Measurements from ENCODE around the gene C1RL.

C1RL gene

GRCh38 chr12:7144414-7145120 lies 35.6 kb upstream of the C1RL start:
- peak; percentile 43 for DNase-seq (ENCODE audit: low read depth)
- TF ChIP-seq, protein P1, sequence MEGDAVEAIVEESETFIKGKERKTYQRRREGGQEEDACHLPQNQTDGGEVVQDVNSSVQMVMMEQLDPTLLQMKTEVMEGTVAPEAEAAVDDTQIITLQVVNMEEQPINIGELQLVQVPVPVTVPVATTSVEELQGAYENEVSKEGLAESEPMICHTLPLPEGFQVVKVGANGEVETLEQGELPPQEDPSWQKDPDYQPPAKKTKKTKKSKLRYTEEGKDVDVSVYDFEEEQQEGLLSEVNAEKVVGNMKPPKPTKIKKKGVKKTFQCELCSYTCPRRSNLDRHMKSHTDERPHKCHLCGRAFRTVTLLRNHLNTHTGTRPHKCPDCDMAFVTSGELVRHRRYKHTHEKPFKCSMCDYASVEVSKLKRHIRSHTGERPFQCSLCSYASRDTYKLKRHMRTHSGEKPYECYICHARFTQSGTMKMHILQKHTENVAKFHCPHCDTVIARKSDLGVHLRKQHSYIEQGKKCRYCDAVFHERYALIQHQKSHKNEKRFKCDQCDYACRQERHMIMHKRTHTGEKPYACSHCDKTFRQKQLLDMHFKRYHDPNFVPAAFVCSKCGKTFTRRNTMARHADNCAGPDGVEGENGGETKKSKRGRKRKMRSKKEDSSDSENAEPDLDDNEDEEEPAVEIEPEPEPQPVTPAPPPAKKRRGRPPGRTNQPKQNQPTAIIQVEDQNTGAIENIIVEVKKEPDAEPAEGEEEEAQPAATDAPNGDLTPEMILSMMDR (IDR thresholded peaks at IDR 0.05; ENCODE audit: insufficient read depth, low read depth, low read length, missing control alignments) = peak; percentile 53
- no peak overlapping the region for H3K4me3 ChIP-seq (ENCODE audit: low read length)

DNA sequence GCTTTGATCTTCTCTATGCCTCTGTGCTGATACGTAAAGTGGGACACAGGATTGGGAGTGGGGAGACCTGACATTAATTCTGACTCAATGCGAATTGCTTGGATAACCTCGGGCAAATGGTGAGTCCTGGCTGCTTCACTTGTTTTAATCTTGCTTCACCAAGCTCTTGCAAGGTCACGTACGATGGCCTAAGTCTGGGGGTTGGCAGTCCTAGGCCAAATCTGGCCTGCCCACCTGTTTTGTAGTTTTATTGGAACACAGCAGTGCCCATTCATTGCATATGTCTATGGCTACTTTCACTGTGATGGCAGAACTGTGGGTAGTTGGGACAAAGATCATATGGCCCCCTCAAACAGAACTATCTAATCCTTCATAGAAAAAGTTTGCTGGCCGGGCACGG lies 34.5 kb upstream of the C1RL start:
- TF ChIP-seq, protein P1 (IDR thresholded peaks at IDR 0.05; ENCODE audit: insufficient read depth, low read depth, low read length, missing control alignments) = no peak
- no peak overlapping the region for H3K4me3 ChIP-seq (ENCODE audit: low read length)
- DNase-seq (ENCODE audit: low read depth) = no peak

DNA sequence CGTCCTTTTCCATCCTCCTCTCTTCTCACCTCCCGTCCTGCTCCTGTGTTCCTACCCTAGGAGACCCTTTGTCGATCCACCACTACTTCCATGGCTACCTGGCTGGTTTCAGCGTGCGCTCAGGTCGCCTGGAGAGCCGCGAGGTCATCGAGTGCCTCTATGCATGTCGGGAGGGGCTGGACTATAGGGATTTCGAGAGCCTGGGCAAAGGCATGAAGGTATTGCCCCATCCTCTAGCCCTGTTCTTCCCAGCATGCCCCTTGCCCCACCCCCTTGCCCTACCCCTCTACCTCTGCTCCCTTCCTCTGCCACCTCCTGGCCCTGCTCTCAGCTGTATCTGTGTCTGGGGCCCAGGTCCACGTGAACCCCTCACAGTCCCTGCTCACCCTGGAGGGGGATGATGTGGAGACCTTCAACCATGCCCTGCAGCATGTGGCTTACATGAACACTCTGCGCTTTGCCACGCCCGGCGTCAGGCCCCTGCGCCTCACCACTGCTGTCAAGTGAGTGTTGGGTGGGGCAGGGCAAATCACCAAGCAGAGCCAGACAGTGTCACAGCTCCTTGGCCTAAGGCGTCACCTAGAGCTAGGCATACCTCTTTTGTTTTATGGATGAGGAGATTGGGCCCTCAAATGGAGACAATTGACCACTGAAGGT lies 33.9 kb upstream of the C1RL start:
- no peak for DNase-seq (ENCODE audit: low read depth)
- TF ChIP-seq, protein P1 (IDR thresholded peaks at IDR 0.05; ENCODE audit: insufficient read depth, low read depth, low read length, missing control alignments) = no peak

GRCh38 chr12:7142056-7142644 lies 33.1 kb upstream of the C1RL start:
- DNase-seq (ENCODE audit: low read depth) = peak; percentile 54
- TF ChIP-seq, protein P1 (IDR thresholded peaks at IDR 0.05; ENCODE audit: insufficient read depth, low read depth, low read length, missing control alignments) = peak; percentile 90
- H3K4me3 ChIP-seq (ENCODE audit: low read length) = no peak overlapping the region

More for the DNA sequence above, 33.9 kb upstream of the C1RL start:
- no peak overlapping the region for H3K4me3 ChIP-seq (ENCODE audit: low read length)

DNA sequence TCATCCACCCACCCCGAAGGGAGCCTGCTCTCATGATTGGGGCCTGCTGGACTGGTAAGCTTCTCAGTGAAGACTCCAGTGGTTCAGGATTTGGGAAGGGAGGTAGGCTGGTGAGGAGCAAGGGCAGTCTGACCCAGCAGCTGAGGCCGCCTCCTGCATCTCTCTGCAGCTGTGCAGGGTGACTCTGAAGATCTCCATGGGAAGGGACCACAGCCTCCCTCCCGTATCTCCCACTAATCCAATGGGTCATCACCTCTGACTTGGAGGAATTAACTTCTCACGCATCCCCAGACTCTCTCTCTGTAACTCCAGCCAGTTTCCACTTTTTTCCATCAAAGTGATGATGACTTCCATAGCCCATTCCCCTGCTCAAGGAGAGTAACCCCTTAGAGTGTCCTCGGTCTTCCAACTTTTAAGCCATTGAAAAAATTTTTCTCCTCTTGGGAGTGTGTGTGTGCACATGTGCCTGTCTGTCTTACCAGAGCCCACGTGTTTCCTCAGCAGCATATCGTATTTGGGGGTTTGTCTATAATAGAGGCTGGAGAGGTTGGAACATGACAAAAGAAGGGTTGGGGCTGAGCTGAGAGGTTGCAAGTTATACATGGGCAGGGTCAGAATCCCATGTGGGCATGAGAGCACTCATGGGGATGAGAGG lies 32.5 kb upstream of the C1RL start:
- DNase-seq (ENCODE audit: low read depth) = no peak
- TF ChIP-seq, protein P1 (IDR thresholded peaks at IDR 0.05; ENCODE audit: insufficient read depth, low read depth, low read length, missing control alignments) = no peak
- H3K4me3 ChIP-seq (ENCODE audit: low read length) = no peak overlapping the region

DNA sequence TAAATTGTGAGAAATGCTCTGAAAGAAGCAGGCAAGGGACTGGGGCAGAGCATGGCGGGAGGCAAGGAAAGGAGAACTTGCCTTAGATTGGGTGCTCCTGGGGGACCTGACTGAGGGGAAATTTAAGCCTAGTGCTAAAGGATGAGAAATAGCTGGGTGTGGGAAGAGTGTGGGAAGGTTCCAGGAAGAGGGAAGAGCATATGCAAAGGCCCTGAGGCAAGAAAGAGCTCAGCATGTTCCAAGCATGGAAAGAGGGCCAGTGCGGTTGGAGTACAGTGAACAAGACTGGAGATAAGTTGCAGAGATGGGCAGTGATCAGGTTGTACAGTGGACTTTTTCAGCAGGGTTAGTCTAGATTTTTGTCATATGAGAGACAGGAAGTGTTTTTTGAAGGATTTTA lies 30.2 kb upstream of the C1RL start:
- no peak for DNase-seq (ENCODE audit: low read depth)
- H3K4me3 ChIP-seq (ENCODE audit: low read length) = no peak overlapping the region
- TF ChIP-seq, protein P1 (IDR thresholded peaks at IDR 0.05; ENCODE audit: insufficient read depth, low read depth, low read length, missing control alignments) = no peak
